Activated naive CD4-positive, alpha-beta T cell treated with anti-CD3 and anti-CD28 coated beads, Interleukin-2, amount 50 U/mL, for 72 hours (primary cell): Measurements from ENCODE around the gene OBSCN. TPM values are rescaled to one million over a fixed set of nuclear protein-coding genes. Genes with fewer than 3 reads are reported as not detected.
"Not testable (repeated sequence)": the region's sequence is repeated elsewhere in the genome, so short reads cannot be mapped to it uniquely, and the experiment has no call there.

Source experiments
- ATAC-seq, 2 donors: fragments of 150-1000 bp; cut with Tn5 transposase; 2 replicates each; pipeline ENCODE4 v1.10.0; 2021; ENCODE audit warnings: mild to moderate bottlenecking in 2 of 2, moderate library complexity in 2 of 2
- DNase-seq, 2 donors: peaks; one replicate each; pipeline ENCODE4 v3.0.0; 2021 to 2022; ENCODE audit warnings: low spot score in 2 of 2
- H3K27ac Mint-ChIP-seq, 2 donors: one replicate each; pipeline ENCODE4 v1.8.0; 2022; ENCODE audit warnings: mild to moderate bottlenecking in 2 of 2, mixed read lengths in 2 of 2
- H3K36me3 Mint-ChIP-seq, 2 donors: one replicate each; pipeline ENCODE4 v1.8.0; 2022; ENCODE audit warnings: mixed read lengths in 2 of 2
- H3K9me3 Mint-ChIP-seq, 2 donors: one replicate each; pipeline ENCODE4 v1.8.0; 2022; ENCODE audit warnings: mixed read lengths in 2 of 2
- total RNA-seq, 2 donors: library from RNA; stranded (reverse); gene quantifications; one replicate each; pipeline ENCODE4 v1.2.3, GENCODE V29; 2022

The OBSCN gene
- total RNA-seq, 2 donors from 2014 or later: 20.8 to 37.5 TPM

DNA sequence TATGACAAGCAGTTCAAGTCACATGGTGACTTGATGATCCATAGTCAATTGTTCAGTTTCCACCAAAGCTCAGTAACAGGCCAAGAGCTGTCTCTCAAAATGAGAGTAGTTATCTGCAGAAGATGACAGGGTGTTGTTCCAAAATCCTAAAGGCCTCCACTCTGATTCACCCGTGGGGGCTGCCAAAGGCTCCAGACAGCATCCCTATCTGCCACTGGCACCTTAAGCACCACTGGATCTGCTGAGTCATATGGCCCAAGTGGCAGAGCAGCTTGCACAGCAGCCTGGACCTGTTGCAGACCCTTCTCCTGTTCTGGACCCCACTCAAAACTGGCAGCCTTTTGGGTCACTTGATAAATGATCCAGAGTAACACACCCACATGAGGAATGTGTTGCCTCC lies 44.6 kb downstream of the OBSCN start:
- H3K9me3 Mint-ChIP-seq, DNase-seq, H3K27ac Mint-ChIP-seq, ATAC-seq: not testable (repeated sequence)
- H3K36me3 Mint-ChIP-seq: peaks cover 13 to 18% of the 10 kb centered on the region in 2 donors

DNA sequence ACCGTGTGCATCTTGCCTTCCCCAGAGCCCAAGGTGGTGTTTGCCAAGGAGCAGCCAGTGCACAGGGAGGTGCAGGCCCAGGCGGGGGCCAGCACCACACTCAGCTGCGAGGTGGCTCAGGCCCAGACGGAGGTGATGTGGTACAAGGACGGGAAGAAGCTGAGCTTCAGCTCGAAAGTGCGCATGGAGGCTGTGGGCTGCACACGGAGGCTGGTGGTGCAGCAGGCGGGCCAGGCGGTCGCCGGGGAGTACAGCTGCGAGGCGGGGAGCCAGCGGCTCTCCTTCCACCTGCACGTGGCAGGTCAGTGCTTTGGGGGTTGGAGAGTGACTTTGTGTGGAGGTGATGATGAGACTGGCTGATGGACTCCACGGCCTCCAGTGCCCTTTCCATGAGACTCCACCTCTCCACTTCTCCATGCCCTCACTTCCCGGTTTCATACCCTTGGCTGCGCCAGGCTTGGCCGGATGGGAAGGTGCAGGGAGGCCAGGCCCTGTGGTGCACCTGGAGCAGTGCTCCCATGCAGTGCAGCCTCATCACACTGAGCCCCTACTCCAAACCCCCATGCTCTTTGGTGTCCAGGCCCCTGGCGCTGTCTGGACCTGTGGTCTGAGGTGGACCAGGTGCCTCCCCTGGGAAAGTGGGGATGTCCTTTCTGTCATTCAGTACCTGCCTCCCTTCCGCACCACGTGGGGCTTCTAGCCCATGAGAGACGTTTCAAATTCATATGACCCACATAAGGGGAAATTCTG lies 49.0 kb downstream of the OBSCN start:
- Mint-ChIP-seq H3K27ac (no peak overlapping the region), H3K9me3 (peaks cover 0 to 11% of the 10 kb centered on the region in 2 donors), H3K36me3 (peaks cover 6 to 27% of the 10 kb centered on the region in 2 donors)
- no peak for DNase-seq
- no peak for ATAC-seq

DNA sequence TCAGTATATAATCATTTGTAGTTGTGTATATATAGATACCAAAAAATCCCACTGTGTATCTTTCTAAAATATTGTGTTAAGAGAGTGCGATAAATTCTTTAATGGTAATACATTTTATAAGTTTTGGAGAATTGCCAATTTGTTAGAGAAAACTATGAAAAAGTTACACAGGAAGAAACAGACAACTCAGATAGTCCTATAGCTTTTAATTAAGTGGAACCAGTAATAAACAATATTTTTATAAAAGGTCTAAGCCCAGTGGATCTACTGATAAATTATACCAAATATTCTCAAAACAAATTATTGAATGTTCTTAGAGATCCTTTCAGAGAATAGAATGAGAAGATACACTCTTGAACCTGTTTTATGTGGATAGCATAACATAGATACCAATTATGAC lies 50.6 kb downstream of the OBSCN start:
- no peak overlapping the region for H3K27ac Mint-ChIP-seq
- H3K36me3 Mint-ChIP-seq: peaks cover 6 to 27% of the 10 kb centered on the region in 2 donors
- ATAC-seq: no peak
- H3K9me3 Mint-ChIP-seq: peaks cover 0 to 11% of the 10 kb centered on the region in 2 donors
- no peak for DNase-seq

- Mint-ChIP-seq H3K27ac (no peak overlapping the region), H3K36me3 (peaks cover 6 to 27% of the 10 kb centered on the region in 2 donors), H3K9me3 (peaks cover 0 to 11% of the 10 kb centered on the region in 2 donors)
- no peak for DNase-seq
- ATAC-seq: no peak
These were observed 51.6 kb downstream of the OBSCN start for GRCh38 chr1:228259368-228259894.

DNA sequence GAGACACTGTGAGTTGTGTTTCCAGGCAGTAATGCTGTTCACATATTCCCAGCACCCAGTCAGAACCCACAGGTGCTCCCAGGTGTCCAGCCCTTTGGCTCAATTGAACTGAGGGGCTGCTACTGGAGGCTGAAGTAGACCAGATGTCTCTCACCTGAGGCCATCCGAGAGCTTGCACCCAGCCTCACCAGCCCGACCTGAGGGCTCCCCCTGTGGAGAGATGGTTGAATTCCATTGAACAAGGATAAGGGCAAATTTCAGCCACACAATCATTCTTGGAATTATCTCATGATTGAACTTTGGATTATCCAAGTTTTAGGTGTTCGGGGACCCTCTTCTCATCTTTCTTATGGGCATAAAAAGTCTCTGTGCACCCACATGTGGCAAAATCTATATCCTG lies 52.1 kb downstream of the OBSCN start:
- peaks cover 0 to 11% of the 10 kb centered on the region in 2 donors for H3K9me3 Mint-ChIP-seq
- H3K27ac Mint-ChIP-seq: no peak overlapping the region
- DNase-seq (no peak), ATAC-seq (no peak)
- H3K36me3 Mint-ChIP-seq: peaks cover 6 to 27% of the 10 kb centered on the region in 2 donors

DNA sequence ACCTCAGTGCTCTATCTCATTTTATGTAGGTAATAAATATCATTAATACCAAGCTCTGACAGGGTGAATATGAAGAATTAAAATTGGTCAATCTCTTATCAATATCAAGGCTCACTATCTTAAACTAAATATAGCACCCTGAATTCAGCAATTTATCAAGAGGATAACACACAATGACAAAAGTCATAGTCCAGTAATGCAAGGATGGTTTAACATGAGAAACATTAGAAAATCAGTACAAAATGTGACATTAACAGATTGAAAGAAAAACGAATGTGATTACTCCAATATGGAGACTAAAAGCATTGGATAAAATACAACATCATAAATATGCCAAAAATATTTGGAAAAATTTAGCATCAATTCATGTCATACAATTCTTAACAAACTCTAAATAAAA lies 53.9 kb downstream of the OBSCN start:
- H3K36me3 Mint-ChIP-seq: peaks cover 0 to 11% of the 10 kb centered on the region in 2 donors
- H3K27ac Mint-ChIP-seq: no peak overlapping the region
- H3K9me3 Mint-ChIP-seq: peaks cover 0 to 4% of the 10 kb centered on the region in 2 donors
- DNase-seq: no peak
- no peak for ATAC-seq

- no peak for ATAC-seq
- no peak overlapping the region for H3K27ac Mint-ChIP-seq
- DNase-seq: no peak
- H3K9me3 Mint-ChIP-seq: peaks cover 0 to 4% of the 10 kb centered on the region in 2 donors
- peaks cover 0 to 10% of the 10 kb centered on the region in 2 donors for H3K36me3 Mint-ChIP-seq
These were observed 54.6 kb downstream of the OBSCN start for GRCh38 chr1:228262475-228262874.

GRCh38 chr1:228263636-228264035 lies 55.8 kb downstream of the OBSCN start:
- no peak for DNase-seq
- H3K27ac Mint-ChIP-seq: peak overlapping the region in 1 of 2 donors; percentile 15
- H3K9me3 Mint-ChIP-seq: peaks cover 0 to 4% of the 10 kb centered on the region in 2 donors
- no peak for ATAC-seq
- peaks cover 0 to 10% of the 10 kb centered on the region in 2 donors for H3K36me3 Mint-ChIP-seq

- Mint-ChIP-seq H3K27ac (peak overlapping the region in 1 of 2 donors; percentile 15), H3K9me3 (peaks cover 0 to 4% of the 10 kb centered on the region in 2 donors), H3K36me3 (peaks cover 0 to 10% of the 10 kb centered on the region in 2 donors)
- ATAC-seq: no peak
- DNase-seq: no peak
These were observed 56.4 kb downstream of the OBSCN start for GRCh38 chr1:228264090-228264829.

- H3K36me3 Mint-ChIP-seq: peaks cover 0 to 10% of the 10 kb centered on the region in 2 donors
- no peak for DNase-seq
- H3K9me3 Mint-ChIP-seq: peaks cover 0 to 4% of the 10 kb centered on the region in 2 donors
- no peak for ATAC-seq
- H3K27ac Mint-ChIP-seq: no peak overlapping the region
These were observed 57.3 kb downstream of the OBSCN start for GRCh38 chr1:228265167-228265566.

DNA sequence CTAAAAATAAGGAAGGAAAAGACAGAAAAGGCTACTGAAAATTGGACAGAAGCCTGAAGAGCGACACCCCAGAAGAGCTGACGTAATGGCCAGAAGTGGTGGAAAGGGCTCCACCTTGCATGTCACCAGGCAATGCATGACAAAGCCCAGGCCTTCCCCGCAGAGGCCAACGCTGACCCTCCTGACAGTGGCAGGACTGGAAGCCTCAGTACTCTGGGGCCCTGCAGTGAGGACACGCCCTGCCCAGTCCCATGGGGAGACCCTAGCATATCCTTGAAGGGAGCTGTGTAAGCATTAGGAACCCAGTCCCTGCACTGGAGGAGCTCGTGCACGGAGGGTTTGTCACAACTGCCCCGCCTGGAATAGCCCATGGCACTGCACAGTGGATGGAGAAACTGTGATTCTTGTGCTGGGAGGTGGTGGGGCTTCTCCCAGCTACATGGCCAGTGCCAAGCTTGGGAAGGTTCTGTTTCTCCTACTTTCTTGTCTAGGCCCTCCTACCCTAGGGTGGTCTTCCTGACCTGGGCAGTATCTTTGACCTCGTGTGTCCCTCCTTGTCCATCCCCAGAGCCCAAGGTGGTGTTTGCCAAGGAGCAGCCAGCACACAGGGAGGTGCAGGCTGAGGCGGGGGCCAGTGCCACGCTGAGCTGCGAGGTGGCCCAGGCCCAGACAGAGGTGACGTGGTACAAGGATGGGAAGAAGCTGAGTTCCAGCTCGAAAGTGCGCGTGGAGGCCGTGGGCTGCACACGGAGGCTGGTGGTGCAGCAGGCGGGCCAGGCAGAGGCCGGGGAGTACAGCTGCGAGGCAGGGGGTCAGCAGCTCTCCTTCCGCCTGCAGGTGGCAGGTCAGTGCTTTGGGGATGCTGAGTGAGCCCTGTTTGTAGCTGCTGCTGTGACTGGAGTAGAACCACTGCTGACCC lies 60.4 kb downstream of the OBSCN start:
- H3K9me3 Mint-ChIP-seq: no peaks in the 10 kb centered on the region
- ATAC-seq (no peak), DNase-seq (no peak)
- H3K36me3 Mint-ChIP-seq: no peaks in the 10 kb centered on the region
- H3K27ac Mint-ChIP-seq: no peak overlapping the region

DNA sequence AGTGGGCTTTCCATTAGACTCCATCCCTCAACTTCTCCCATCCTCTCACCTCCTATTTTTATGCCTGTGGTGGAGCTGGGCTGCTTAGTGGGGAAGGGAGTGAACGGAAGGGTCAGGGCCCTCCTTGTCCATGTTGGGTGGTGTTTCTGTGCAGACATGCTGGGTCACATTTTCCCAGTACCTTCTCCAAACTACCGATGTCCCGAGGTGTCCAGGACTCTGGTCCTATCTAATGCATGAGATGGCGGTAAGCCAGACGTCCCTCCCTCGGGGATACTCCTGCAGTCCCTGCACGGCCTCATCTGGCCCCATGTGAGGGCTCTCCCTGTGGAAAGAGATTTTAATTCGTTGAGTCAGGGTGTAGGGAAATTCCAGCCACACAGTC lies 61.0 kb downstream of the OBSCN start:
- Mint-ChIP-seq H3K9me3 (no peaks in the 10 kb centered on the region), H3K36me3 (no peaks in the 10 kb centered on the region), H3K27ac (no peak overlapping the region)
- DNase-seq (no peak), ATAC-seq (no peak)

DNA sequence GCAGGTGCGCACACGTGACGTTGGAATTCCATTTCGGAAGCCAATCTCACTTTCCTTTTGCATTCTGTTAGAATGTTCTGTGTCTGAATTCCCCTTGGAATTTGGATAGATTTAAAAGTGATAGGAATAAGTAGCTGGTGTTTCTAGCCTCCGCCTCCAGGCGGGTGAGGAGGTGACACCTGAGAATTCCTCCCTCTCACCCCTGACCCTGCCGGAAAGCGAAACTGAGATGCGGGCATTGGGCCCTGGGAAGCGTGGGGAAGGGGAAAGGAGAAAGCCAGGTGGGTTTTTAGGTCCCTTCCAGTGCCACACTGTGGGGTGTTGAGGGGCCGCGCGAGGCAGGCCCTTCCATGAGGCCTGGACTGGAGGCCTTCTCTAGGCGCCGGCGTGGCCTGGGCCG lies 61.6 kb downstream of the OBSCN start:
- H3K9me3 Mint-ChIP-seq, H3K27ac Mint-ChIP-seq, DNase-seq, H3K36me3 Mint-ChIP-seq: not testable (repeated sequence)
- ATAC-seq: peak; percentile 69 to 71

DNA sequence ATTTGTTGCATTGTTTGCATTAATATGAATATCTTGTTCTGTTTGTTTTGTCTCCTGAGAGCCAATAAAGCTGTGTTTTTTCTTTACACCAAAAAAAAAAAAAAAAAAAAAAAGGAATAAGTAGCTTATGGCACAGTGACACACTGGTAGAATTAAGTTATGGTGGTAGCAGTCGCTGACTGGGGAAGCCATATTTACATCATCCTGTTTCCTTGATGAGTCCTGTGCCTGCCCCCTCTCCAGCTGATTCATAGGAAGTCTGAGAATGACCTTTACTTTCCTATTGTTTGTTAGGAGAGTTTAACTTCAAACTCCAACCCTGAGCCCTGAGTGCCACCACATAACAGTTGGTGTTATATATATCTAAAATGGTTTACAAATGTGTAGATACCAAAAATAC lies 62.2 kb downstream of the OBSCN start:
- Mint-ChIP-seq H3K36me3 (no peaks in the 10 kb centered on the region), H3K27ac (no peak overlapping the region), H3K9me3 (no peaks in the 10 kb centered on the region)
- DNase-seq: no peak
- ATAC-seq: peak in 1 of 2 donors; percentile 44

DNA sequence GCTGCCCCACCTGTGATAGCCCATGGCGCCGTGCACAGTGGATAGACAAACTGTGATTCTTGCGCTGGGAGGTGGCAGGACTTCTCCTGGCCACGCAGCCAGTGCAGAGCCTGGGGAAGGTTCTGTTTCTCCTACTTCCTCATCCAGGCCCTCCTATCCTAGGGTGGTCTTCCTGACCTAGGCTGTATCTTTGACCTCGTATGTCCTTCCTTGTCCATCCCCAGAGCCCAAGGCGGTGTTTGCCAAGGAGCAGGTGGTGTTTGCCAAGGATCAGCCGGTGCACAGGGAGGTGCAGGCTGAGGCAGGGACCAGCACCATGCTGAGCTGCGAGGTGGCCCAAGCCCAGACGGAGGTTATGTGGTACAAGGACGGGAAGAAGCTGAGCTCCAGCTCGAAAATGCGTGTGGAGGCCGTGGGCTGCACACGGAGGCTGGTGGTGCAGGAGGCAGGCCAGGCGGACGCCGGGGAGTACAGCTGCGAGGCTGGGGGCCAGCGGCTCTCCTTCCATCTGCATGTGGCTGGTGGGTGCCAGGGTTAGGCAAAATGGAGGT lies 63.9 kb downstream of the OBSCN start:
- DNase-seq: no peak
- ATAC-seq: no peak
- Mint-ChIP-seq H3K27ac (peak overlapping the region in 1 of 2 donors; percentile 58), H3K9me3 (no peaks in the 10 kb centered on the region), H3K36me3 (no peaks in the 10 kb centered on the region)

GRCh38 chr1:228272331-228272791 lies 64.5 kb downstream of the OBSCN start:
- Mint-ChIP-seq H3K36me3 (no peaks in the 10 kb centered on the region), H3K9me3 (no peaks in the 10 kb centered on the region), H3K27ac (peak overlapping the region; percentile 47 to 58)
- DNase-seq (no peak), ATAC-seq (no peak)
